UCSD-AML1 (cell line): ENCODE results near the gene PARD3.

Source experiments
- DNase-seq: peaks from one replicate; lab custom pipeline; 2025; ENCODE audit not compliant: unreplicated experiment; lab: John Stamatoyannopoulos, UW

PARD3 gene

GRCh38 chr10:34628174-34628796, 186.8 kb downstream of the PARD3 start:
- no peak for DNase-seq

GRCh38 chr10:34627741-34628140, 187.4 kb downstream of the PARD3 start:
- DNase-seq: no peak

DNA sequence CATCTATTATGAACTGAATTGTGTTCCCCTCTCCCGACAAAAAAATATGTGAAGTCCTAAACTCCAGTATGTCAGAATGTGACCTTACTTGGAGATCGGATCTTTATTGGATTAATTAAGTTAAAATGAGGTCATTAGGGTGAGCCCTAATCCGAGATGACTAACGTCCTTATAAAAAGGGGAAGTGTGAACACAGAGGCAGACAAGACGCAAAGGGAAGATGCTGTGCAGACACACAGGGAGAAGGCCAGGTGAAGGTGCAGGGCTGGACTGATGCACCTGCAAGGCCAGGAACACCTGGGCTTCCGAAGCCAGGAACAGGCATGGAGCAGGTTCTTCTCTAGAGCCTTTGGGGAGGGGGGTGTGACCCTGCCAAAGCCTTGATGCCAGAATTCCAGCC, 187.8 kb downstream of the PARD3 start:
- no peak for DNase-seq

GRCh38 chr10:34626158-34626880, 188.8 kb downstream of the PARD3 start:
- DNase-seq: no peak

DNA sequence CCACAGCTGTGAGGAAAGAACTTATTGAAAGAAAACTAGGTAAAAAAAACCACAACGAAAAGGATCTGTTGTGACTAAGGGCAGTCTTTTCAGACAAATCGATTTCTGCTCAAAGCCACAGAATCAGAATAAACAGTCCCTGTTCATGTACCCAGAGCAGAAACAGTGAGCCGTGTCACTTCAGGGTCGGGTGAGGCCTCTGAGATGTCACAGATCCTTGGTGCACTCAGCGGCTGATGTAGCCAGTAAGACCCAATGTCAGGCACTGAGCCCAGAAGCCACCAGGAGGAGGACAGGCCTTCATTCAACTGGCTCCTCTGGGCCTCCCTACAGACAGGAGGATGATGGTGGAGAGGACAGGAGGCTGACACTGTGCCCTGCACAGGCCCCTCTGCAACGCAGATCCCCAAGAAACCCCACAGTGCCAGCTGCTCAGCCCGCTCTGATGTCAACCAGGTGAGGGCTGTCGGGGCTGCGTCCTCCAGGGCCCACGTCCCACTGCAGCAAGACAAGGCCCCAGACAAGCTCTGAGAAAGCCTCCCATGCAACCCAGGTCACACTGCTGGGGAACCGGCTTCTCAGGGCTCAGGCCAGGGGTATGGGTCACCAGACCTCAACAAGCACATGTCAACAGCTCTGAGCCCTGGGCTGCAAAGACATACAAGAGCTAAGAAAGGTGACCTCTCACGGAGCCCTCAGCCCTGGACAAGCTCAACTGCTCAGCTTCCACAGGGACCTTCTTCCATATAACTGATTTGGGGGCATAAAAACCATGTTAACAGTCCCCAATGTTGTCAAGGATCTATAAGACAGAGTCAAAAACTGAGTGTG, 190.6 kb downstream of the PARD3 start:
- DNase-seq: no peak

- DNase-seq: no peak
Measured at GRCh38 chr10:34622945-34623344, 192.2 kb downstream of the PARD3 start.

- no peak for DNase-seq
Measured at GRCh38 chr10:34618611-34619010, 196.5 kb downstream of the PARD3 start.

DNA sequence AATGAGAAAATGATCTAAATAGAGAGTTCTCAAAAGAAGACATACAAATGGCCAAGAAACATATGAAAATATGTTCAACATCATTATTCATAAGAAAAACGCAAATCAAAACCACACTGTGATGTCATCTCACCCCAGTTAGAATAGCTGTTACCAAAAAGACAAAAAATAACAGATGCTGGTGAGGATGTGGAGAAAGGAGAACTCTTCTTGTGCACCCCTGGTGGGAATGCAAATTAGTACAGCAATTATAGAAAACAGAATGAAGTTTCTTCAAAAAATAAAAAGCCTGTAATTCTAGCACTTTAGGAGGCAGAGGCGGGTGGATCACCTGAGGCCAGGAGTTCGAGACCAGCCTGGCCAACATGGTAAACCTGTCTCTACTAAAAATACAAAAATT, 199.3 kb downstream of the PARD3 start:
- DNase-seq: no peak

DNA sequence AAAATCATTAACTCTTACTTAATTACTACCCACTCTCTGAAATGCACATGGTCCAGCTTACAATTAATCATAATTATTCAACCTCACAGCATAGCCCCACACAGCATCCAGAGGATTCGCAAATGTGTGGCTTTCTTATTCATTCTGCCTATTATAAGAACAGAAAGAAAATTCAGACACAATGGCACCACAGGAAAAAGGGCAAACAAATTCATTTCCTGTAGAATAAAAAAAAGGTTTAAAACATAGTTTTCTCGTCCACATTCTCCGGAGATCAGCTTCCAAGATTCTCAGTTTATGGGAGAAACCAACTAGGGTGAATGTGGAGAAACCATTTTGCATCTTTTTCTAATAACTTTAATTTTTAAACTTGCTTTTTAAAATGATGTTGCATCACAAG, 201.6 kb downstream of the PARD3 start:
- DNase-seq: no peak

DNA sequence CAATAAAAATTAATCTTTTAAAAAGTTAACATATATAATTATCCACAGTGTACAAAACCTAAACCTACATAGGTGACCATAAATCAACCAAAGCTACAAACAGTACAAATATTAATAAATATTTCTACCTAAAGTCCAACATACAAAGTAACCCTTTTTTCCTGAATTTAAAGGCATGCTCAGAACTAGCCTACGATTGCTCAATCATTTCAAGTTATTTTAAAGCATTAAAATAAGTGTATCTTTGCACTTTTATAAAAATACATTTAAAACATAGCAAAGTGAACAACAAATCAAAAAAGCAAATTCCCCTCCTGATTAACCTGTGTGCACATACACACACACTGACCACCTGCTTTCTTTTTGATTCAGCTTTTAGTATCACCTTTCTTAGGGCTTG, 202.2 kb downstream of the PARD3 start:
- DNase-seq: no peak

GRCh38 chr10:34612446-34612845, 202.7 kb downstream of the PARD3 start:
- DNase-seq: no peak

- DNase-seq: no peak
Measured at GRCh38 chr10:34609287-34609940, 205.7 kb downstream of the PARD3 start.

DNA sequence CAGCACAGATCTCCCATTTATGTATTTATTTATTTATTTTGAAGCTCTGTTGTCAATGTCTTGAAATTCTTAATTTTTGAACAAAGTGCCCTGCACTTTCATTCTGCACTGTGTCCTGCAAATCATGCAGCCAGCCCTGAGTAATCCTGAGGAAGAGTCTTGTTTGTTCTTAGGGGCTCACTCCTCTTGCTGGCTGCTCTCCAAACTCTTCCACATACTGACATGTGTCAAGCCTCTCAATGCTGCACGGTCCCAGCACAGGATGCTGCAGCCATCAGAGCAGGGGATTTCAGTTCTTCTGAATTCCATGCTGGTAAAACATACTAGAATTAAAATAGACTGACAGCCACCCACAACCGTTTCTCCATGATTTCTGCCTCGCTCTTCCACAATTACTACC, 207.2 kb downstream of the PARD3 start:
- no peak for DNase-seq

- no peak for DNase-seq
Measured at GRCh38 chr10:34606890-34607289, 208.2 kb downstream of the PARD3 start.

- DNase-seq: no peak
Measured at GRCh38 chr10:34602478-34602877, 212.6 kb downstream of the PARD3 start.

- DNase-seq: no peak
Measured at GRCh38 chr10:34601691-34602090, 213.4 kb downstream of the PARD3 start.

DNA sequence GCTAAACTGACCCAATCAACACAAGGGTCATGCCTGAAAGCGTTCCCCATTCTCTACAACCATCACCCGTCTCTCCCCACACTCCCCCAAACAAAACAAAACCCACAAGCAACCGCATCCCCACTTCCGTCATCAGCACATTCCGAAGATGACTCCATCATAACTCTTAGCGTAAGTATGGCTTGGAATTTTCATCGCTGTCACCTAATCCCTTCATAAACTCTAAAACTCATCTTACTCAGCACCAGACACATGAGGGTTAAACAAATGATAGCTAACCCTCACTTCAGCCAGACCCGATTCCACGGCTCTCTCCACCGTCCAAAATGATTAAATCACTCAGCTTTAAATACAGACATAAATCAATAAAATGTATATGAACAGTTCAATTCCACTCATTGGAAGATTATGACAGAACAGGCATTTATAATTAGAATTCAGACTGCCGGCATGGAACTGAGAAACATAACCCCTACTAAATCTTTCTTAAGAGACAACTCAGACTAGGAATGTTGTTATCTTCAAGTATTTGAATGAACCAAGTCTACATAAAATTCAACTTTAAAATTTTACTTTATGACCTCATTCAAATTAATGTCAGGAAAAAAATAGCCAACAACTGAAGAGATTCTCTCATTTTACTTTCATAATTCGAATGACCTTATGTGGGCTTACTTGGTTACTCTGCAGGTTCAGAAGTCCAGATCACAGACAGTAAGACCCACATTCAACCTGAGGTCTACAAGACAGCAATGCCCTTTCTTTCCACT, 215.9 kb downstream of the PARD3 start:
- no peak for DNase-seq

DNA sequence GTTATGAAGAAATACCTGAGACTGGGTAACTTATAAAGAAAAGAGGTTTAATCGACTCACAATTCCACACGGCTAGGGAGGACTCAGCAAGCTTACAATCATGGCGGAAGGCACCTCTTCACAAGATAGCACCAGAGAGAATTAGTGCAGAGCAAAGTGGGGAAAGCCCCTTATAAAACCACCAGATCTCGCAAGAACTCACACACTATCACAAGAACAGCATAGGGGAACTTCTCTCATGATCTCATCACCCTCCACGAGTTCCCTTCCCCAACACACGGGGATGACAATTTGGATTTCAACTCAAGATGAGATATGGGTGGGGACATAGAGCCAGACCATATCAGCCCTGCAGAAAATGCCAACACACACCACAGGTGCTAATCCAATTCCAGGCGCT, 218.7 kb downstream of the PARD3 start:
- no peak for DNase-seq

- no peak for DNase-seq
Measured at GRCh38 chr10:34593930-34594329, 221.2 kb downstream of the PARD3 start.

GRCh38 chr10:34593374-34593890, 221.7 kb downstream of the PARD3 start:
- no peak for DNase-seq

DNA sequence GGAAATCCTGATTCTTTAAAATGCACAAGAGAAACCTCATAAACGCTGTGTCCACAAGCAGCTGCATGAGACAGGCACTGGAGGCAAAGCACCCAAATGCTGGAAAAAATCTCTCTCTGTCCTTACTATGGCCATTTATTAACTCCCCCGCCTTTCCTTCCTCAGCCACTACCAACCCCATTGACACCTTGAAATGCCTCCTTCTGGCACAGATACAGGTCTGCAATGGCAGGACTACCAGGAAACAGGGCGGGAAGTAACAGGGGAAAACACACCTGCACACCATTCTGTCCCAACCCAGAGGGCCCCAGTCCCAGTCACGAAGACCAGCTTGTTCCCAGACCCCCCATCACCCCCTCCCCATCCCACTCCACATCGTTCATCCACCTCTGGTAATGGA, 224.3 kb downstream of the PARD3 start:
- DNase-seq: no peak
